HFF-Myc (cell line): Measurements from ENCODE around the gene NEK6.
A peak's percentile ranks its signal among the peaks of the same experiment; 100 is the strongest.

Source experiments
- DNase-seq: peaks from one replicate; pipeline ENCODE4 v3.0.0-alpha.2; 2011; ENCODE audit warnings: low read depth; ENCODE audit errors: extremely low read depth
- H3K4me3 ChIP-seq: replicated peaks from 2 replicates; pipeline ENCODE4 v1.5.1; 2011; ENCODE audit warnings: low read depth, mild to moderate bottlenecking, control low read depth, low read length
- CTCF ChIP-seq: IDR thresholded peaks from 2 replicates; pipeline ENCODE4 v1.5.1; 2012; ENCODE audit warnings: mild to moderate bottlenecking, low read depth, low read length, control low read depth; ENCODE audit errors: missing control alignments

NEK6 gene

GRCh38 chr9:124257844-124258606 lies at the start of gene NEK6:
Gene NEK6 (plus strand): TSS chr9:124257949. CDS start chr9:124301965, 44,016 bp downstream.
- DNase-seq: no peak
- TF ChIP-seq CTCF: no peak
- H3K4me3 ChIP-seq: peak within 1 kb of the TSS; percentile 94

- DNase-seq: no peak
- TF ChIP-seq CTCF: no peak
- H3K4me3 ChIP-seq: no peak overlapping the region
Measured at GRCh38 chr9:124208571-124208970, 49.2 kb upstream of the NEK6 start.

GRCh38 chr9:124209279-124209678 lies 48.5 kb upstream of the NEK6 start:
- no peak for DNase-seq
- H3K4me3 ChIP-seq: no peak overlapping the region
- no peak for TF ChIP-seq CTCF

- no peak for DNase-seq
- no peak for TF ChIP-seq CTCF
- no peak overlapping the region for H3K4me3 ChIP-seq
Measured at GRCh38 chr9:124209774-124210173, 48.0 kb upstream of the NEK6 start.

- no peak for DNase-seq
- no peak overlapping the region for H3K4me3 ChIP-seq
- no peak for TF ChIP-seq CTCF
Measured at GRCh38 chr9:124210697-124211096, 47.1 kb upstream of the NEK6 start.

- no peak for TF ChIP-seq CTCF
- no peak overlapping the region for H3K4me3 ChIP-seq
- no peak for DNase-seq
Measured at GRCh38 chr9:124212381-124213050, 45.2 kb upstream of the NEK6 start.
